GM19239 (cell line): ENCODE data around the gene HIVEP2.
A peak's percentile ranks its signal among the peaks of the same experiment; 100 is the strongest.

Source experiments
- DNase-seq: peaks from one replicate; pipeline ENCODE4 v3.0.0; 2011; ENCODE audit warnings: low spot score; ENCODE audit not compliant: insufficient read length
- FAIRE-seq: peaks from 2 replicates; lab custom pipeline; 2011; peaks lifted over from hg19 to GRCh38; lab: Jason Lieb, UNC

Gene HIVEP2

DNA sequence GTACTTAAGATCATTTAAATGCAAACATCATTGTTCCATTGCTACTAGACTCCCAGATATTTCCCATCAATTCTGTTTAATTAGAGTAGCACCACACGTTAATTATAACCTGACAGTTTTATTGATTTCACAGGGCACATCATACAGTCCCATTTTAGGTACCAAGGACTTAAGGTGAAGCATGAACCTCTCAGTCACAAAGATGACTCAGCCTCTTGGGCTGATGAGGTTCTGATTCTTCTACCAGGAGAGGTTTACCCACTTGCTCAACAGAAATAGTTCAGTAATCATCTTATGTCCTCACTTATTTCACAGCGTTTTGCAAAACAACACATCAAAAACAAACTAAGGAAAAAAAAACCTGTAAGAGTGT is 98.5 kb downstream of the HIVEP2 start:
- DNase-seq, result no peak
- no peak for FAIRE-seq

DNA sequence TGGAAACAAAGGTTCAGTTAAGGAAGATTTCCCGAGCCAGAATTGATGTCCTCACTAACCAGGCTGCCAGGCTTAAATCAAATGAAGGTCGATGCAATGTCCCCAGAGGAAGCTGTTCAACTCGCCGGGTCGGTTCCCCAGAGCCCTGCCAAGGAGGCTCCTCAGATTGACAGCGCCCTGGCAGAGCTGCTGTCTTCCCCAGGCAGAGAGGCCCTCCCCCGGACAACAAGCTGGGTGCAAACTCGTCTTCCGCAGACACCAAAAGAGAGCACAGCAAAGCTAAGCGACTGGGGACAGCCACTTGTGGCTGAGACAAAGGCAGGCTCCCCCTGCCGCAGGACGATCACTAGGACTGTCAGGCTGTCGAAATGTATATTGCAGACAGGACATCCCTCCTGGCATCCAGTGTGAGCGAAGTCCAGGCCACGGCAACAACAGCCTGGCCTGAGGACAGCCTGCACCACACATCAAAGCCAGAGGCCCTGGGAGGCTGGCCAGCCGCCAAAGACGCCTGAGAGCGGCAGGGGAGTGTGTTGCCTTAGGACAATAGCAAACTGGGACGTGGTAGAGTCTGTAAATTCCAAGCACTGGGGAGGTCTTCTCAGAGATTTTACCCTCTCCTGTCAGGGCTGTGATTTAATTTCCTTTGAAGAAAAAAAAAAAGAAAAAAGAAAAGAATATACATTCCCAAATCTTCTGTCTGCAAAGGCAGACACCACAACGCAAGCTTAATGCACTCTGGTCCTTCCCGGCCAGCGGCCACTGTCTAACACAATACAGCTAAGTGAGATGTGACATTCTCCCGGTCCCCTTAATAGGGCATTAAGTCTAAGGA is 99.1 kb downstream of the HIVEP2 start:
- FAIRE-seq (no peak), DNase-seq (no peak)

DNA sequence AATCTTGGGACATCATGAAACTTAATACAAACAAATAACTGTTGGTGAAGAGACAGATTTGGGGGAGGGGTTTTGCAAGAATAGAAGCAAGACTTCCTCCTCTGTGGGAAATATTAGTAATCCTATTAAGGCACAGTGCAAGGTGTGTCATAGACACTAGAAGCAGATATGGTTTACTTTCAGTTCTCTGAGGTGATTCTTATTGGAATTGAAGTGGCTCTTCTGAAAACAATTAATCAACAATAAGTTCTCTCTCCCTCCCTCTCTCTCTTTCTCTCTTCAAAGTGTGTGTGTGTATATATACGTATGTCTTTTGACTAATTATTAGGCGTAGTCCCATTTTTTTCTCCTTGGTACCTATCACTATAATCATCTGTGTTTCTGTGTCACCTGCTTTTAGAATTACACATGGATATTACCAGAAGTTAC is 99.8 kb downstream of the HIVEP2 start:
- DNase-seq (no peak), FAIRE-seq (no peak)

DNA sequence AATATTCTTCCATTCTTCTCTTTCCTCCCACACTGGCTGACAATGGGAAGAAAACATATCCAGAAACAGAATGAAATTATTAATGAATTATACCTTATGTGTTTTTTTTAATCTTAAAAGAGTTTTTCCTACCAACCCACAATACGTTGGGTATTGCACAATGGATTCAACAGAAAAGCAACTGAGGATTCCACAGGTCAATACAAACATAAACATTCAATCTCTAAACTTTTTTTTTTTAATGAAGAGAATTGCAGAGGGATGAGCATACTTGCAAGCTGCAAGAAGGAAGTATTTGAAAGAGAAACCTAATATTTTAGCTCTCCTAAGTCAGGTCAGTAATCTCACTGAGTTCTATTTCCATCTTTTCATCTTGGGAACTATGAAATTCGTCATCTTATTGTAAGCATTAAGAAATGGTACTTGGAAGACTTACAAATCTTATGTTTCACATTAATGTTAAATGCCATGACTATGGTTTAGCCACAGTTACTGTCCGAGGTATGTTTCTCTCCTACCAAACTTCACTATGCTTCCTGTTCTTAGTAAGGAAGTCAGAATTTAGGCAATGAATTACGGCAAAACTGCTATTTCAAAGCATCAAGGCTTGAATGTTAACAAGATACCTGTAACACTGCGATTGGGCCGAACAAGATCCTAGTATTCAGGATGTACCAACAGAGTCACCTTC is 100.8 kb downstream of the HIVEP2 start:
- FAIRE-seq (peak; percentile 94), DNase-seq (no peak)

DNA sequence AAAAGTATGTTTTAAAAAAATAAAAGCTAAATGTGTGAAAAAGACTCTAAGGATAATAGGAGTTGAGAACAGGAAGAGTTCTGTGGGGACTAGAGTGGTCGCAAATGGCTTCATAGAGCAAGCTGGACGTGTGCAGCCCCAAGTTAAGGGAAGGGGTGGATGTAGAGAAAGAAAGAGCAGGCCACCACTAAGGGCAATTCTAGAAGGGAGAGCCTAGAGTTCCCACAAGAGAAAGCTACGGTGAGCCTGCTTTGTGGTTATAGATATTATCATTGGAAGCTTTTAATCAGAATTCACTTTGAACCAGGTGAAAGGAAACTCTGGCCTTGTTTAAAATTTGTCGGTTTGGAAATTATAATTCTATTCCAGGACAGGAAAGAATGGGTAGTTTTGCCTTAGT is 101.6 kb downstream of the HIVEP2 start:
- FAIRE-seq, result no peak

DNA sequence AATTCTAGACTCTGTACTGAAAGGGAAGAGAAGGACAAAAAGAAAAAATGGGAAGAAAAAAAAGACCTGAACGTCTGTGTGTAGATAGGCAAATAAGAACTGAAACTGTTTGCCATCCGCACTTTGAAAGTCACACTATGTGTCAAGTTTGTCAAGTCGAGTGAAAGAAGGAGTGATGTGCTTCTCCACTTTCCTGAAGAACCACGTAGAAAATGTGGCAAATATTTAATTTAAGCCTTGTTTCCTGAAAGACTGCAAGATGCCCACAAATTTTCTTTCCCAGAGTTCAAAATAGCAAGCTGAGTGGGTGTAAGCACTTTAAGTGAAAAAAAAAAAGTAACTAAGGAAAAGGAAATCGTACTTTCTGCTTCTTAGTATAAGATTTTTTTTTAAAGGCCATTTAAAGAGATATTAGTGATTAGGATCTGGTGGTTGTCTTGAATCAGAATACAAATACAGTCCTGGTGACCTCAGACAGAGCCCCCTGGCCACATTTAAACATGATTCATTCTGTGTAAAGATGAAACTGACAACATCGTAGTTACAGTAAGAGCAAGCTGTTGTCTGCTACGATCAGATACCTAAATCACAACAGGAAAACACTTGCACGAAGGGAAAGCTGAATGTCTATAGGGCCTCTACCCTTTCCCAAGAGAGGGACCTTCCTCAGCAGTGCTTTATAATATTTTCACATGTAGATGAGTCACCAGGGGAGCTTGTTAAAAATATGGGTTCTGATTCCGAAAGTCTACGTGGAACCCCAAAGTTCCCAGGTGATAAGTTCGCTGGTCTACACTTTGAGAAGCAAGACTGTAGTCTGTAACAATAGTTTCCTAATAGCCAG is 102.3 kb downstream of the HIVEP2 start:
- DNase-seq (no peak), FAIRE-seq (peak; percentile 99)

More for the DNA sequence above, 101.6 kb downstream of the HIVEP2 start:
- no peak for DNase-seq

DNA sequence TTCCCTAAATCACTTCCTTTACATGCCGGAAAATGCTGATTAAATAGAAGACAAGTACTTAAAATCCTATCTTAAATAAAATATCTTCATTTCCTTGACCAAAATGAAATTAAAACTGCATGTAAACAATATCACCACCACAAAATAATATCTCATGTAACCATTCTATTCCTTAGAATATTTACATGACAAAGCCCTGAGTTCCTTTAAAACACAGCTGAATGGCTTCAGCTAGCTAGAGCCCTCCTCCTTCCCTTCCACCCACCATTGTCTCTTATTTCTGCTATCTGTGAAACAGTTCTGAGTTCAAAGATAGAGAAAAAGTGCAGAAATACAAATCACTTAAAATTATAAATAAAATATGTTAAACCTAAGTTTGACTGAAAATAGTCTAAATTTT is 103.1 kb downstream of the HIVEP2 start:
- FAIRE-seq, result no peak
- no peak for DNase-seq

DNA sequence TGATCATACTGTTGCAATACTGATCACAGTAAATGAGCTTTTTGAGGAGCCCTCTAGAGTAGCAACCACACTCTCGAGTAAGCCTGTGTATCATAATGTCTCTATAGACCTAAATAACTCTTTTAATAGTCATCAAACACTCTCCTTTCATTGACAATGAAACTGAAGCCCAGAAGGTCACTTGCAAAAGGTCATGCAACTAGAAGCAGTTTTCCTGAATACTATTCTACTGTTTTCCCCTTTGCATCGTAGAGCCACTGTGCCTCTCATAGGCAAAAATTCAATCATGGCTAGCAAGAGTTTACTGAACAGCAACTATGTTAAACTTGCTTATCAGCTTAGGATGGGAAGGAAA is 105.3 kb downstream of the HIVEP2 start:
- DNase-seq (no peak), FAIRE-seq (no peak)

DNA sequence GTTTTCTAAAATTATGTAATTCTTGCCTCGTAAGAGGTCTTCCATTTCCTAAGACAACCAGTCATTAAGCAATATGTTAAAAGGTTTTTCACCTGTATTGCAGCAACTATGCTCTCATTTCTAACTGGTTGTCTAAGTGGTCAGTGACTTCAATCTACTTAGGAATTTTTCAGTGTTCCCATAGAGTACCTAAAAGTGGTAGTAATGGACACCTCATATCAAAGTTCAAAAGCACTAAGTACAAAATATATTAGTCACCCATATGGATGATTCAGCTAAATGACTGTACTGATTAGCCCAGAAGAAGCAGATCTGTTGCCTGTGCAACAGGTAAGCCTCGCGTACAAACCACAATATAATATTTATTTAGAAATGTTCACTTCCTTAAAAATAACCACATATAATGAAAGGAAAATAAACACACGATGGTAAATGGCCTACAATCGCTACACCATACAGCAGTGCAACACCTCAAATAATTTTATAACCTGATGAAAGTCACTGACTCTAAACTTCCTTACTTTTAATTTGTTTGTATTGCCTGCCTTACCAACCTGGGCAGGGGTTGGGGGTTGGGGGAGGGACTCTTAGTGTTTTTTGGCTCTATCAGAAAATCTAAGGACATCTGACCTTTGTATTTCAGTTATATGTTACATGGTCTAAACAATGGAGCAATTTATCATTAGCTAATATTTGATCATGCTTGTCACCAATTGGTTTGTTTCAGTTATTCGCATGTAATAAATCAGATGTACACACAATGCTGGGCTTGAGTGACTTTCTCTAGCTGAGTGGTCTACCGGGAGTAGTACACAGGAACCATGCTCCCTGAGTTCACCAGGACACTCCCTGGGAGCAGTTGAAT is 105.9 kb downstream of the HIVEP2 start:
- DNase-seq, result no peak
- FAIRE-seq, result peak; percentile 81

DNA sequence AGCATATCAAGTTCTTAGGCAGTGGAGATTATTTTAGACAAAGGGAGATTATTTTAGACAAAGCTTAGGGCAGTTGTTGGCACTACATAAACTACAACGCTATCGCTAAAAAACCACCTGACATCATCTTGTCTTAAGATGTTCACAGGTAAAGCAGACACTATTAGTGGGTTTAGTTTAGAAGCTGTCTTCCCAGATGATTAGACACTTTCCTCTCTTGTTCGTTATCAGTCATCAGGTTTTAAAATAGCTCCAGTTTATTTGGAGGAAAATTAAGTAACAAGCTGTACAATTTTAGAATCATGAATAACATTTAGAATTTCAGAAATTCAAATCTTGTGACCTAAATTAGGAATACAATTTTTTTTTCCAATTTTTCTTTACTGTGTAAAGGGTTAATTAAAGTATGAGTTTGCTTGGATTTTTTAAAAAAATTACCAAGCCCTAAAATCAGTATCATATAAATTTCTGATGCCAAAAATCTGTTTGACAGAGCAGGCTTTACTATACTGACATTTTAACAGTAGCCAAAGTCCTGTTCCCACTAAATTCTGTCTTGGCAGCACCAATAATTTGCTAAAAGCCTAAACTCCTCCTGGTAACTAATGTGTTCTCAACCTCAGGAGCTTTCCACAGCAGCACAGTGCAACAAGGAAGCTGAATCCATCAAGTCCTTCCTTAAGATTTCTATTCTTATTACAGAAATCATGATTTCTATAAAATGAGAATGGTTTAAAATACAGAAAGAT is 109.0 kb downstream of the HIVEP2 start:
- no peak for FAIRE-seq
- no peak for DNase-seq

DNA sequence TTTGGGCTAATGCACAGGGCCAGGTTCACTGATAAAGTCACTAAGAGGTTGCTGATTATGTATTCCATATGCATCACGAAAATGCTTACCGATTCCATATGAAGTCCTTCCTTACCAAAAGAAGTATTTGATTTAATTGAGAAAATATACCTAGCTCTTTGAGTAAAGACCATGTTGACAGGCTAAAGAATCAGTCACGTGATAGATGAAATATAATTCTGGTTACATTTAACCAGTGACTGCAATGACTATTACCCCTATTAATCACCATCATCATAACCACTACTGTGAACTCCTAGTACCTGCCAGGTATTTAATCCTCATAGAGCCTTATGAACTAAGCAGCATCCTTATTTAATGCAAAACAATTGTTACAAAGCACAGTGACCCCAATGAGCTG is 110.1 kb downstream of the HIVEP2 start:
- no peak for DNase-seq
- FAIRE-seq, result peak; percentile 54

DNA sequence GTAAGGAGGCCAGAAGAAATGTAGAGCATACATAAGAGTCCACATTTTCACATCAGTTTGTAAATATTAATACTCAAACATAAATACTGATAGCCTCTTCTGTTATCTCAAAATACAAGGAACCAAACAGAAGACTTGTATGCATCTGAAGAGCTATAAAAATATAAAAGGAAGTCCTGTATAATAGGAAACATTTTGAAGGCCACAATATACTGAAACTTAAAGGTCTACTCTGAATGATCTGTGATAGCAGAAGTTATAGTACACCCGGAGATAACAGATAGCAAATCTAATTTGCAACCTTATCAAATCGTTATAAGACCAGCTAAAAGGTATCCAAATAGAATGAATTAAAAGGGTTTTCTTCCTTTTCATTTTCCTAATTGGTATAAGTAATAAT is 111.2 kb downstream of the HIVEP2 start:
- FAIRE-seq (no peak), DNase-seq (no peak)

DNA sequence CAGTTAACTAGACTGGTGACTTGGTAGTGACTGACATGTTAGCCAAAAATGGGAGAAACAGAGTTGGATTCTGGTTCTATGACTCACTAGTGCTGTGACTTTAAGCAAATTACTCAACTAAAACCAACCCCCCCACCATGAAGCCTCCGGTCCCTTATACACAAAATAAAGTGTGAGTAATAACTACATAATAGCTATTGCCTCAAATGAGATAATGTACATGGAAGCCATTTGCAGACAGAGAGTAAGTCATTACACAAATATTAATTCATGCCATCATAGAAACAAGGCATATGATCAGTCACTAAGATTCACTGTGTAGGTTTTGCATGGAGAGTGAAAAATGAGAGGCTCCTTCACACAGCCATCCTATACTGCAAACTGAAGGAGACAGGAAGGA is 111.9 kb downstream of the HIVEP2 start:
- DNase-seq, result no peak
- peak; percentile 75 for FAIRE-seq

DNA sequence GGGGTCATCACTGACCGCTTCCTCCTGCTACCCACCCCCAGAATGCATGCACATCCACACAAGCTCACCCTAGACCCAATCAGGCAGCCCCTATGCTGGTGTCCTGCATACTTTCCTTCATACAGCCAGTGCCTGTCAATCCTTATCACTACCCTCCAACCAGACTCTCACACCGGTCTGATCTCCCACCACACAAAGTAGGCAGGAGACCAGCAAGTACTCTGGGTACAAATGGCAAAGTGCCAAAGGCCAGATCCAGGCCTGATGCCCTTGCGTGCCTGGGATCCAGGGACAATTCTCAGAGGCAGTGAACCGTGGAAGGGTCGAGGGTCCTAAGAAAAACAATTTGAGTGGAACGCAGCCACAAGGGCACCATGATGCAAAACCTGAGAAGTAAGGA is 114.2 kb downstream of the HIVEP2 start:
- DNase-seq, result no peak
- FAIRE-seq, result no peak

DNA sequence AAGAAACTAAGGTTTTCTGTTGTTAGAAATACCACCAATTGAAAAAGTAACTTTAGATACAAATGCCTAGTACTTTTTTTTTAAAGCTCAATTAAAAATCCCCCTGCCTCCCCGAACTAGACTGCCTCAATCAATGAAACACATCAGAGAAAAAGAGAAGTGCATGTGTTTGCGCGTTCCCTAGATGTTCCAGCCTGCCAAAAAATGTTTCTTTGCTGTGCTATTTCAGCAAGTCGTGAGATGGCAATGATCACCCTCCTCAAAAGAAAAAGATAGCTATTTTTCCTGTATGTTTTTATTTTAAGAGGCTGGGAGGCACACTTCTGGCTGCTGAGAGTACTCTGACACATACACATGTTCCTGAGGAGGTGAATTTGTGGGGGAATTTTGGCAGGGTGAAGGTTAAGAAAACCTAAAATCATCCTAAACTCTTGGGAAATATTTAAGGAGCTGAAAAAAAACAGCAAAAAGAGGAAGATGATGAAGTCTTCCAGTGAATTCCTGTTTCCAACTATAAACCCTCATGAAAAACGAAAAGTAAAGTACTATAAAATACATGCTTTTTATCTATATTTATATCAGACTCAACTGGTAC is 114.8 kb downstream of the HIVEP2 start:
- DNase-seq (no peak), FAIRE-seq (no peak)

DNA sequence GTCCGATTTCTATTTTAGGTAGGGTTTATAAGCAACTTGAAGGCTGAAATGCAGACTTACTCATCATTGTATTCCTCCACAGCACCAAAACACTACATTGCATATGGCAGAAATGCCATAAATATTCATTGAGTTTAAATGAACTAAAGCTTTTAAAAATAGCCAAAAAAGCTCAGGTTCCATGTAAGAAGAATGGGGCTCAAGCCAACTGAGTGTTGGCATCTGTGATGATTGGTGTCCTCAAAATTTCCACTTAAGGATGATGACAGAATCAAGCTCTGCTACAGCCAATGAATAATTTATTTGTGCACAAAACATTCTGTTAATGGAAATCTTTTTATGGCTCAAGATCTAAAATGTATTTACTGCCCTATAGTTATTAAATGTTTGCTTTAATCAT is 115.4 kb downstream of the HIVEP2 start:
- no peak for DNase-seq
- no peak for FAIRE-seq

DNA sequence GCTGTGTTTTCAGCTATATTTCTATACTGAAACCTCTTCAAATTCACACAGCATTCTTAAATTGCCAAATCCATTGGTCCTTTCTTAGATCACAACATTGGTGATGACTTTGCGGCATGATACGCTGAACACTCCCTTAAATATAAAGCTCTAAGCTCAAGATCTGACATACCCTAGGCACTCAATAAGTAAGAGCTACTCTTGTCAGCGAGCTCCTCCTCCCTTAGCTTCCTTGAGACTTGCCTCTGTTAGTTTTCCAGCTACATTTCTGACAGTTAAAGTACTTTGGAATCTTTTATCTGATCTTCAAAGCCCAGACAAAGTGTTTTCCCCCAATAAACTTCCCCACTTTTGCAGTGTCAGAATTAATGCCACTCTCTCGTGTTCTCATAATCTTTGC is 117.0 kb downstream of the HIVEP2 start:
- FAIRE-seq (no peak), DNase-seq (no peak)

DNA sequence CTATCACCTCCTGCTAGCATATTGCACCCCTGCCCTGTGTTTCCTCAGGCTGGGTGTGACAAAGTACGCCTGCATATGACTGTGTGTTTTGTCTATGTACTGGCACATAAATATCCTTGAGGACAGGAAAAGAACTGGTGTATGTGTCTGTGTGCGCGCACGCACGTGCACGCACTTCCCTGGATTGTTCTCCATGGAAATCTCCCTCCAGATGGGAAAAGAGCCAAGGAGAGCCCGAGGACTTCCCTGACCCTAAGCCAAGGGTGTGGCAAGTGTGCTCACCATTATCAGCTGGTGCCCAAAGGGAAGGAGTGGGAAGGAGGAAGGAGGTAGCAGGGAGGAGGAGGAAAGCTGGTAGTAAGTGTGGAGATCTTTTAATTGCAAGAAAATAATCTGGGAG is 117.6 kb downstream of the HIVEP2 start:
- no peak for DNase-seq
- FAIRE-seq, result no peak

DNA sequence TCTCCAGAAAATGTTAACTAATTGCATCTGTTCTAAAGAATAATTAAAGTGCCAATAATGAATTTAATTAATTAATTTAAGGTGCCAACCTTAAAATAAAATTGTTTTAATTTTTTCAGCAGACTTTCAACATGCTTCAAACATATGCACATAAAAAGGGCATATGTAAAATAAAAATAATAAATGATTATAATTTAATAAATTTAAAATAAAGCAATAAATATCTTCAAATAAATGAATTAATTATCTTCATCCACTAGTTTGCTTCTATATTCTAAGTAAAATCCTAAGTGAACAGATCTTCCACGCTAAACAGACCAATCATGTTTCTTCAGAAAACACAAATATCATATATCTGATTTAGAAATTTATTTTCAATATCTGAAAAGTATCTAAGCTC is 119.2 kb downstream of the HIVEP2 start:
- no peak for DNase-seq
- no peak for FAIRE-seq
